HepG2 (cell line): Measurements from ENCODE around the gene COBL. TPM values are rescaled to one million over a fixed set of nuclear protein-coding genes. Genes with fewer than 3 reads are reported as not detected.

Experiments used
- HNRNPK ChIP-seq: fragments of 200-400 bp; formaldehyde crosslinking; IDR thresholded peaks from 2 replicates; pipeline ENCODE4 v1.6.1; 2018; ENCODE audit warnings: low read length, low read depth, moderate library complexity, mild to moderate bottlenecking; ENCODE audit not compliant: poor library complexity, severe bottlenecking
- NFE2L2 ChIP-seq: fragments of 150-350 bp; IDR thresholded peaks from 2 replicates; pipeline ENCODE4 v1.6.1; 2014; ENCODE audit warnings: low read length
- PHF20 ChIP-seq: sonication (generic); formaldehyde crosslinking; IDR thresholded peaks from 2 replicates; pipeline ENCODE4 v1.5.0; 2020; ENCODE audit warnings: mild to moderate bottlenecking, missing genetic modification reagents
- PLRG1 ChIP-seq: fragments of 450-650 bp; conservative IDR thresholded peaks from 2 replicates; pipeline ENCODE4 v1.6.1; 2016
- SNRNP70 ChIP-seq: fragments of 200-400 bp; formaldehyde crosslinking; IDR thresholded peaks from 2 replicates; pipeline ENCODE4 v1.6.1; 2017; ENCODE audit warnings: mild to moderate bottlenecking, low read depth, low read length, moderate library complexity
- SOX13 ChIP-seq, 3 experiments: fragments of 450-650 bp in 1 of 3; sonication (generic) in 1 of 3; formaldehyde crosslinking in 1 of 3; IDR thresholded peaks in 2 of 3; conservative IDR thresholded peaks in 1 of 3; 2 replicates each; pipeline versions ENCODE4 v1.5.0 to v1.6.1; 2016 to 2020; ENCODE audit warnings: antibody characterized with exemption in 1 of 3, mild to moderate bottlenecking in 1 of 3, missing compliant biosample characterization in 1 of 3, missing genetic modification reagents in 1 of 3, moderate library complexity in 1 of 3
- SP5 ChIP-seq: IDR thresholded peaks from 2 replicates; pipeline ENCODE4 v1.6.1; 2016; ENCODE audit warnings: low read depth, borderline replicate concordance
- TARDBP ChIP-seq: sonication (generic); formaldehyde crosslinking; IDR thresholded peaks from 2 replicates; pipeline ENCODE4 v1.8.0; 2022; ENCODE audit warnings: mild to moderate bottlenecking, missing genetic modification reagents
- ZNF160 ChIP-seq: sonication (generic); formaldehyde crosslinking; IDR thresholded peaks from 2 replicates; pipeline ENCODE4 v1.8.0; 2022; ENCODE audit warnings: mild to moderate bottlenecking, inconsistent platforms, missing genetic modification reagents
- ZNF264 ChIP-seq: sonication (generic); formaldehyde crosslinking; IDR thresholded peaks from 2 replicates; pipeline ENCODE4 v1.4.0; 2020; ENCODE audit warnings: missing genetic modification reagents
- ZNF547 ChIP-seq: sonication (generic); formaldehyde crosslinking; IDR thresholded peaks from 2 replicates; pipeline ENCODE4 v1.5.1; 2020; ENCODE audit warnings: mild to moderate bottlenecking, missing genetic modification reagents
- ZNF674 ChIP-seq: sonication (generic); formaldehyde crosslinking; IDR thresholded peaks from 2 replicates; pipeline ENCODE4 v1.5.0; 2020; ENCODE audit warnings: low read depth, mild to moderate bottlenecking, missing genetic modification reagents
- ZNF777 ChIP-seq: sonication (generic); formaldehyde crosslinking; IDR thresholded peaks from 2 replicates; pipeline ENCODE4 v1.4.0; 2020; ENCODE audit warnings: missing genetic modification reagents
- polyA plus RNA-seq, 8 experiments: library from polyadenylated mRNA; depleted of rRNA in 3 of 8; stranded (reverse) in 7 of 8; unstranded in 1 of 8; fragments of >200 nt; fragmentation: Illumina TruSeq in 4 of 8; extraction: Trizol in 4 of 8; gene quantifications; 2 replicates each; pipeline versions ENCODE4 v1.2.1 to v1.2.3, GENCODE V29; 2011 to 2016; ENCODE audit warnings: low read depth in 4 of 8, missing spikeins in 1 of 8, mixed read lengths in 1 of 8; ENCODE audit not compliant: insufficient read depth in 1 of 8
- total RNA-seq, 5 experiments: library from RNA; depleted of rRNA; stranded (reverse); fragments of >200 nt; fragmentation: Illumina TruSeq; extraction: Trizol; gene quantifications; 2 replicates each; pipeline ENCODE4 v1.2.3, GENCODE V29; 2016; ENCODE audit warnings: low read depth in 1 of 5
- TF ChIP-seq, protein P1 (sequence below): sonication (generic); formaldehyde crosslinking; IDR thresholded peaks from 2 replicates; pipeline ENCODE4 v1.4.0; 2020; ENCODE audit warnings: missing genetic modification reagents, borderline replicate concordance
- TF ChIP-seq, protein P2 (sequence below): sonication (generic); formaldehyde crosslinking; IDR thresholded peaks from 2 replicates; pipeline ENCODE4 v1.4.0; 2020; ENCODE audit warnings: missing genetic modification reagents, borderline replicate concordance
- TF ChIP-seq, protein P3 (sequence below): sonication (generic); formaldehyde crosslinking; IDR thresholded peaks from 2 replicates; pipeline ENCODE4 v1.4.0; 2020; ENCODE audit warnings: mild to moderate bottlenecking, missing genetic modification reagents
- TF ChIP-seq, protein P4 (sequence below): sonication (generic); formaldehyde crosslinking; IDR thresholded peaks from 2 replicates; pipeline ENCODE4 v1.4.0; 2020; ENCODE audit warnings: mild to moderate bottlenecking, missing genetic modification reagents
- TF ChIP-seq, protein P5 (sequence below): sonication (generic); formaldehyde crosslinking; IDR thresholded peaks from 2 replicates; pipeline ENCODE4 v1.4.0; 2020; ENCODE audit warnings: mild to moderate bottlenecking, missing genetic modification reagents

COBL gene
- total and polyA plus RNA-seq, 2 of the 13 experiments (the other 11 are each of a cell fraction or from before 2014, with no cell fraction given) = 3.8 to 4.9 TPM

DNA sequence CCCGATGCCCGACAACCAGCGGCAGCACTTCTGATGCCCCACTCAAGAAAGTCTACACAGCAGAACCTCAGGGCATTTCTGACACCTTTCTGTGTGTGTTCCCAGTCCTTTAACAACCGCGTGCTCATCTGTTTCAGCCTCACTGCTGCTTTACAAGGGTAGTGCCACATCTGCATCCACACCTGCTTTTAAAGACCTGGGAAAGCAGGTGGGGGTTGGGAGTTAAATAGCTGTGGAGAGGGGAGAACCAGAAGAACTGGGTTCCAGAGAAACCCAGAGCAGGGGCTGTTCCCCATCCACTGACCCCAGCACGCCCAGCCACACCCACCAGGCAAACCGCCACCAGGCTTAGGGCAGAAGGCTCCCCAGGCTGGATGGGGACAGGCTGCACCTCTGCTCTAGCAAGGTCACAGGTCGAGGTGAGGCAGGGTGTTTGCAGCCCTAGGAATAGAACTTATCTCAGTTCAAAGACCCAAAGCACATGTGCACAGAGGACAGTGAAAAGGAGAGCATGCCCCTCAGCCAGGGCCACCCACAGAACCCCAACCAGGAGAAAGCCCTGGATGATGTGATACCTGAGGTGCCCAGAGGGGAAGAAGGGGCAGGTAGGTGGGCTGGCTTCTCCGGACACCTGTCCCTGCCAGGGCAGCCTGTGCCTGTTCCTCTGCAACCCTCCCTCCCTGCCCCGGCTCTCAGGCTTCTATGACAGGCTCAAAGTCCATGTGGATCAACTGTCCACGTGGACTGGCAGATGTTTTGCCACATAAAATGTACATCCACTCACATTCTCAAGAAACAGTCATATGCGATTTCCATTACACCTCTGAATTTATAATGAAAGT is 51.3 kb downstream of the COBL start (continued):
- TF ChIP-seq HNRNPK (no peak), ZNF777 (CRISPR knock-in tag) (no peak), ZNF674 (CRISPR knock-in tag) (no peak), PLRG1 (no peak), SNRNP70 (no peak), ZNF547 (CRISPR knock-in tag) (peak; percentile 35; the same call in 1 of the 2 replicates), ZNF160 (CRISPR knock-in tag) (no peak), SP5 (CRISPR knock-in tag) (no peak), SOX13 (IDR thresholded peaks at IDR 0.05) (no peak), SOX13 (CRISPR knock-in tag; conservative IDR thresholded peaks at IDR 0.05 in 1 of 2, IDR thresholded peaks at IDR 0.05 in 1 of 2) (0 out of 4 replicates have a peak, but pooled peaks of 1 of the 2 experiments have one; percentile 17), ZNF264 (CRISPR knock-in tag) (no peak), TARDBP (CRISPR knock-in tag) (0 out of 2 replicates have a peak, but pooled peaks have one; percentile 48), PHF20 (CRISPR knock-in tag) (no peak), NFE2L2 (no peak)
- TF ChIP-seq, protein P1, sequence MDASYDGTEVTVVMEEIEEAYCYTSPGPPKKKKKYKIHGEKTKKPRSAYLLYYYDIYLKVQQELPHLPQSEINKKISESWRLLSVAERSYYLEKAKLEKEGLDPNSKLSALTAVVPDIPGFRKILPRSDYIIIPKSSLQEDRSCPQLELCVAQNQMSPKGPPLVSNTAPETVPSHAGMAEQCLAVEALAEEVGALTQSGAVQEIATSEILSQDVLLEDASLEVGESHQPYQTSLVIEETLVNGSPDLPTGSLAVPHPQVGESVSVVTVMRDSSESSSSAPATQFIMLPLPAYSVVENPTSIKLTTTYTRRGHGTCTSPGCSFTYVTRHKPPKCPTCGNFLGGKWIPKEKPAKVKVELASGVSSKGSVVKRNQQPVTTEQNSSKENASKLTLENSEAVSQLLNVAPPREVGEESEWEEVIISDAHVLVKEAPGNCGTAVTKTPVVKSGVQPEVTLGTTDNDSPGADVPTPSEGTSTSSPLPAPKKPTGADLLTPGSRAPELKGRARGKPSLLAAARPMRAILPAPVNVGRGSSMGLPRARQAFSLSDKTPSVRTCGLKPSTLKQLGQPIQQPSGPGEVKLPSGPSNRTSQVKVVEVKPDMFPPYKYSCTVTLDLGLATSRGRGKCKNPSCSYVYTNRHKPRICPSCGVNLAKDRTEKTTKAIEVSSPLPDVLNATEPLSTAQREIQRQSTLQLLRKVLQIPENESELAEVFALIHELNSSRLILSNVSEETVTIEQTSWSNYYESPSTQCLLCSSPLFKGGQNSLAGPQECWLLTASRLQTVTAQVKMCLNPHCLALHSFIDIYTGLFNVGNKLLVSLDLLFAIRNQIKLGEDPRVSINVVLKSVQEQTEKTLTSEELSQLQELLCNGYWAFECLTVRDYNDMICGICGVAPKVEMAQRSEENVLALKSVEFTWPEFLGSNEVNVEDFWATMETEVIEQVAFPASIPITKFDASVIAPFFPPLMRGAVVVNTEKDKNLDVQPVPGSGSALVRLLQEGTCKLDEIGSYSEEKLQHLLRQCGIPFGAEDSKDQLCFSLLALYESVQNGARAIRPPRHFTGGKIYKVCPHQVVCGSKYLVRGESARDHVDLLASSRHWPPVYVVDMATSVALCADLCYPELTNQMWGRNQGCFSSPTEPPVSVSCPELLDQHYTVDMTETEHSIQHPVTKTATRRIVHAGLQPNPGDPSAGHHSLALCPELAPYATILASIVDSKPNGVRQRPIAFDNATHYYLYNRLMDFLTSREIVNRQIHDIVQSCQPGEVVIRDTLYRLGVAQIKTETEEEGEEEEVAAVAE (CRISPR knock-in tag) = no peak
- TF ChIP-seq, protein P2, sequence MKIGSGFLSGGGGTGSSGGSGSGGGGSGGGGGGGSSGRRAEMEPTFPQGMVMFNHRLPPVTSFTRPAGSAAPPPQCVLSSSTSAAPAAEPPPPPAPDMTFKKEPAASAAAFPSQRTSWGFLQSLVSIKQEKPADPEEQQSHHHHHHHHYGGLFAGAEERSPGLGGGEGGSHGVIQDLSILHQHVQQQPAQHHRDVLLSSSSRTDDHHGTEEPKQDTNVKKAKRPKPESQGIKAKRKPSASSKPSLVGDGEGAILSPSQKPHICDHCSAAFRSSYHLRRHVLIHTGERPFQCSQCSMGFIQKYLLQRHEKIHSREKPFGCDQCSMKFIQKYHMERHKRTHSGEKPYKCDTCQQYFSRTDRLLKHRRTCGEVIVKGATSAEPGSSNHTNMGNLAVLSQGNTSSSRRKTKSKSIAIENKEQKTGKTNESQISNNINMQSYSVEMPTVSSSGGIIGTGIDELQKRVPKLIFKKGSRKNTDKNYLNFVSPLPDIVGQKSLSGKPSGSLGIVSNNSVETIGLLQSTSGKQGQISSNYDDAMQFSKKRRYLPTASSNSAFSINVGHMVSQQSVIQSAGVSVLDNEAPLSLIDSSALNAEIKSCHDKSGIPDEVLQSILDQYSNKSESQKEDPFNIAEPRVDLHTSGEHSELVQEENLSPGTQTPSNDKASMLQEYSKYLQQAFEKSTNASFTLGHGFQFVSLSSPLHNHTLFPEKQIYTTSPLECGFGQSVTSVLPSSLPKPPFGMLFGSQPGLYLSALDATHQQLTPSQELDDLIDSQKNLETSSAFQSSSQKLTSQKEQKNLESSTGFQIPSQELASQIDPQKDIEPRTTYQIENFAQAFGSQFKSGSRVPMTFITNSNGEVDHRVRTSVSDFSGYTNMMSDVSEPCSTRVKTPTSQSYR (CRISPR knock-in tag) = no peak
- TF ChIP-seq, protein P3, sequence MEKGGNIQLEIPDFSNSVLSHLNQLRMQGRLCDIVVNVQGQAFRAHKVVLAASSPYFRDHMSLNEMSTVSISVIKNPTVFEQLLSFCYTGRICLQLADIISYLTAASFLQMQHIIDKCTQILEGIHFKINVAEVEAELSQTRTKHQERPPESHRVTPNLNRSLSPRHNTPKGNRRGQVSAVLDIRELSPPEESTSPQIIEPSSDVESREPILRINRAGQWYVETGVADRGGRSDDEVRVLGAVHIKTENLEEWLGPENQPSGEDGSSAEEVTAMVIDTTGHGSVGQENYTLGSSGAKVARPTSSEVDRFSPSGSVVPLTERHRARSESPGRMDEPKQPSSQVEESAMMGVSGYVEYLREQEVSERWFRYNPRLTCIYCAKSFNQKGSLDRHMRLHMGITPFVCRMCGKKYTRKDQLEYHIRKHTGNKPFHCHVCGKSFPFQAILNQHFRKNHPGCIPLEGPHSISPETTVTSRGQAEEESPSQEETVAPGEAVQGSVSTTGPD (CRISPR knock-in tag) = no peak
- TF ChIP-seq, protein P4, sequence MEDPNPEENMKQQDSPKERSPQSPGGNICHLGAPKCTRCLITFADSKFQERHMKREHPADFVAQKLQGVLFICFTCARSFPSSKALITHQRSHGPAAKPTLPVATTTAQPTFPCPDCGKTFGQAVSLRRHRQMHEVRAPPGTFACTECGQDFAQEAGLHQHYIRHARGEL (CRISPR knock-in tag) = no peak
- TF ChIP-seq, protein P5, sequence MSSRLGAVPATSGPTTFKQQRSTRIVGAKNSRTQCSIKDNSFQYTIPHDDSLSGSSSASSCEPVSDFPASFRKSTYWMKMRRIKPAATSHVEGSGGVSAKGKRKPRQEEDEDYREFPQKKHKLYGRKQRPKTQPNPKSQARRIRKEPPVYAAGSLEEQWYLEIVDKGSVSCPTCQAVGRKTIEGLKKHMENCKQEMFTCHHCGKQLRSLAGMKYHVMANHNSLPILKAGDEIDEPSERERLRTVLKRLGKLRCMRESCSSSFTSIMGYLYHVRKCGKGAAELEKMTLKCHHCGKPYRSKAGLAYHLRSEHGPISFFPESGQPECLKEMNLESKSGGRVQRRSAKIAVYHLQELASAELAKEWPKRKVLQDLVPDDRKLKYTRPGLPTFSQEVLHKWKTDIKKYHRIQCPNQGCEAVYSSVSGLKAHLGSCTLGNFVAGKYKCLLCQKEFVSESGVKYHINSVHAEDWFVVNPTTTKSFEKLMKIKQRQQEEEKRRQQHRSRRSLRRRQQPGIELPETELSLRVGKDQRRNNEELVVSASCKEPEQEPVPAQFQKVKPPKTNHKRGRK = no peak
